GM23248 (cell line): Measurements from ENCODE around the gene GNA14.

Source experiments
- EZH2 ChIP-seq: fragments of 200-600 bp; sonication (generic); IDR thresholded peaks from 2 replicates; pipeline ENCODE4 v1.6.1; 2018; ENCODE audit warnings: antibody characterized with exemption, mild to moderate bottlenecking; ENCODE audit not compliant: insufficient read depth, poor library complexity, severe bottlenecking
- EZH2phosphoT487 ChIP-seq: fragments of 200-600 bp; sonication (generic); IDR thresholded peaks from 2 replicates; pipeline ENCODE4 v1.6.1; 2018; ENCODE audit warnings: antibody characterized with exemption, moderate library complexity, mild to moderate bottlenecking, low read depth; ENCODE audit not compliant: insufficient read depth

DNA sequence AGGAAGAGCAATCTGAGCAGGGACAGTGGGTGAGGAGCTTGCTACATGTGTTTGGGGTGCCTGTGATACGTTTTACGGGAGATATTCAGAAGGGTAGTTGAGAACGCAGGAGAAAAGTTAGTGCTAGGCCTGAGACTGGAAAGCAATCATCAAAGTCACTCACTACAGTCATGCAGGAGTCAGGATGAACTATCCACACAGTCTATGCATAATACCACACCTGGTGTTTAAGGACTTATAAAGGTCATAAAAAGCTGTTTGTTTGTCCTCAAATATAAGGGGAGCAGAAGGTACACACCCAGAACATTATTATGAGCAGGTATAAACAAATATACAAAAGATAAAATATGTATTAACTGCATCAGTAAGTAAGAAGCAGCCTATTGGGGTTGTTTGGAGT, 176.6 kb downstream of the GNA14 start:
- TF ChIP-seq EZH2 (no peak), EZH2phosphoT487 (no peak)
